Progenitor cell of endocrine pancreas (in vitro differentiated cells): ENCODE measurements around the gene TCAIM. TPM values are rescaled to one million over a fixed set of nuclear protein-coding genes. Genes with fewer than 3 reads are reported as not detected.
"Not testable (repeated sequence)": the region's sequence is repeated elsewhere in the genome, so short reads cannot be mapped to it uniquely, and the experiment has no call there.

ENCODE experiments used
- DNase-seq: peaks from one replicate; pipeline ENCODE4 v3.0.0; 2021; ENCODE audit warnings: low spot score; ENCODE audit not compliant: unreplicated experiment
- H3K27ac Mint-ChIP-seq: 2 replicates; pipeline ENCODE4 v1.8.0; 2021; ENCODE audit warnings: mild to moderate bottlenecking, moderate library complexity, mixed read lengths
- H3K27me3 Mint-ChIP-seq: 2 replicates; pipeline ENCODE4 v1.8.0; 2021; ENCODE audit warnings: mixed read lengths
- H3K36me3 Mint-ChIP-seq: 2 replicates; pipeline ENCODE4 v1.8.0; 2022; ENCODE audit warnings: mixed read lengths; ENCODE audit not compliant: insufficient read depth
- H3K4me1 Mint-ChIP-seq: 2 replicates; pipeline ENCODE4 v1.8.0; 2021; ENCODE audit warnings: low read depth, mixed read lengths
- H3K4me3 Mint-ChIP-seq: 2 replicates; pipeline ENCODE4 v1.8.0; 2021; ENCODE audit warnings: low read depth, mild to moderate bottlenecking, moderate library complexity, mixed read lengths
- H3K9me3 Mint-ChIP-seq: 2 replicates; pipeline ENCODE4 v1.8.0; 2021; ENCODE audit warnings: low read depth, mixed read lengths
- total RNA-seq: library from RNA; stranded (reverse); gene quantifications from 2 replicates; pipeline ENCODE4 v1.2.1, GENCODE V29; 2021
- TF ChIP-seq, protein P1 (sequence below): fragments of 200-600 bp; sonication (generic); IDR thresholded peaks from one replicate; pipeline ENCODE4 v1.5.0; 2021; ENCODE audit warnings: antibody characterized with exemption, mild to moderate bottlenecking; ENCODE audit not compliant: unreplicated experiment

The TCAIM gene
- total RNA-seq, 1 donor from 2014 or later = 34.1 TPM

DNA sequence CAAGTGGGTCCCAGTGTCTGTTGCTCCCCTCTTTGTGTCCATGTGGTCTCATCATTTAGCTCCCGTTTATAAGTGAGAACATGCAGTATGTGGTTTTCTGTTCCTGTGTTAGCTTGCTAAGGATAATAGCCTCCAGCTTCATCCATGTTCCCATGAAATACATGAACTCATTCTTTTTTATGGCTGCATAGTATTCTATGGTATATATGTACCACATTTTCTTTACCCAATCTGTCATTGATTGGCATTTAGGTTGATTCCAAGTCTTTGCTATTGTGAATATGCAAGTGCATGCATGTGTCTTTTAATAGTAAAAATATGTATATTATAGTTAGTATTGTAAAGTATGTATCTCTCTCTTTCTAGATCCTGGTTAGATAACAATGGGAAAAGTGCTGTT is 53.9 kb downstream of the TCAIM start:
- no peak for DNase-seq
- H3K27me3 Mint-ChIP-seq = no peaks in the 10 kb centered on the region
- H3K36me3 Mint-ChIP-seq = peaks cover 19% of the 10 kb centered on the region
- no peaks in the 10 kb centered on the region for H3K4me1 Mint-ChIP-seq
- H3K4me3 Mint-ChIP-seq = no peak overlapping the region
- no peak overlapping the region for H3K27ac Mint-ChIP-seq
- TF ChIP-seq, protein P1, sequence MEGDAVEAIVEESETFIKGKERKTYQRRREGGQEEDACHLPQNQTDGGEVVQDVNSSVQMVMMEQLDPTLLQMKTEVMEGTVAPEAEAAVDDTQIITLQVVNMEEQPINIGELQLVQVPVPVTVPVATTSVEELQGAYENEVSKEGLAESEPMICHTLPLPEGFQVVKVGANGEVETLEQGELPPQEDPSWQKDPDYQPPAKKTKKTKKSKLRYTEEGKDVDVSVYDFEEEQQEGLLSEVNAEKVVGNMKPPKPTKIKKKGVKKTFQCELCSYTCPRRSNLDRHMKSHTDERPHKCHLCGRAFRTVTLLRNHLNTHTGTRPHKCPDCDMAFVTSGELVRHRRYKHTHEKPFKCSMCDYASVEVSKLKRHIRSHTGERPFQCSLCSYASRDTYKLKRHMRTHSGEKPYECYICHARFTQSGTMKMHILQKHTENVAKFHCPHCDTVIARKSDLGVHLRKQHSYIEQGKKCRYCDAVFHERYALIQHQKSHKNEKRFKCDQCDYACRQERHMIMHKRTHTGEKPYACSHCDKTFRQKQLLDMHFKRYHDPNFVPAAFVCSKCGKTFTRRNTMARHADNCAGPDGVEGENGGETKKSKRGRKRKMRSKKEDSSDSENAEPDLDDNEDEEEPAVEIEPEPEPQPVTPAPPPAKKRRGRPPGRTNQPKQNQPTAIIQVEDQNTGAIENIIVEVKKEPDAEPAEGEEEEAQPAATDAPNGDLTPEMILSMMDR = no peak
- no peaks in the 10 kb centered on the region for H3K9me3 Mint-ChIP-seq

DNA sequence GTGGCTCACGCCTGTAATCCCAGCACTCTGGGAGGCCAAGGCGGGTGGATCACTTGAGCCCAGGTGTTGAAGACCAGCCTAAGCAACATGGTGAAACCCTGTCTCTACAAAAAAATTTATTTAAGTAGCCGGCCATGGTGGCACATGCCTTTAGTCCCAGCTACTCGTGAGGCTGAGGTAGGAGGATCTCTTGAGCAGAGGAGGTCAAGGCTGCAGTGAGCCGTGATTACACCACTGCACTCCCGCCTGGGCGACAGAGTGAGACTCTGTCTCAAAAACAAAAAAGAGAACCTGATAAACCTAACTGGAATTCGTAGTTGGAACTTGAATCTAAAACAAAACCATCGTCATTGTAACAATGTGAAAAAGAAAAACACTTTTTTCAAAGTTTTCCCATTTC is 57.1 kb downstream of the TCAIM start:
- TF ChIP-seq, protein P1 = no peak
- H3K4me3 Mint-ChIP-seq = no peak overlapping the region
- no peaks in the 10 kb centered on the region for H3K9me3 Mint-ChIP-seq
- H3K27me3 Mint-ChIP-seq = no peaks in the 10 kb centered on the region
- DNase-seq = no peak
- peaks cover 16% of the 10 kb centered on the region for H3K36me3 Mint-ChIP-seq
- peaks cover 13% of the 10 kb centered on the region for H3K4me1 Mint-ChIP-seq
- no peak overlapping the region for H3K27ac Mint-ChIP-seq

DNA sequence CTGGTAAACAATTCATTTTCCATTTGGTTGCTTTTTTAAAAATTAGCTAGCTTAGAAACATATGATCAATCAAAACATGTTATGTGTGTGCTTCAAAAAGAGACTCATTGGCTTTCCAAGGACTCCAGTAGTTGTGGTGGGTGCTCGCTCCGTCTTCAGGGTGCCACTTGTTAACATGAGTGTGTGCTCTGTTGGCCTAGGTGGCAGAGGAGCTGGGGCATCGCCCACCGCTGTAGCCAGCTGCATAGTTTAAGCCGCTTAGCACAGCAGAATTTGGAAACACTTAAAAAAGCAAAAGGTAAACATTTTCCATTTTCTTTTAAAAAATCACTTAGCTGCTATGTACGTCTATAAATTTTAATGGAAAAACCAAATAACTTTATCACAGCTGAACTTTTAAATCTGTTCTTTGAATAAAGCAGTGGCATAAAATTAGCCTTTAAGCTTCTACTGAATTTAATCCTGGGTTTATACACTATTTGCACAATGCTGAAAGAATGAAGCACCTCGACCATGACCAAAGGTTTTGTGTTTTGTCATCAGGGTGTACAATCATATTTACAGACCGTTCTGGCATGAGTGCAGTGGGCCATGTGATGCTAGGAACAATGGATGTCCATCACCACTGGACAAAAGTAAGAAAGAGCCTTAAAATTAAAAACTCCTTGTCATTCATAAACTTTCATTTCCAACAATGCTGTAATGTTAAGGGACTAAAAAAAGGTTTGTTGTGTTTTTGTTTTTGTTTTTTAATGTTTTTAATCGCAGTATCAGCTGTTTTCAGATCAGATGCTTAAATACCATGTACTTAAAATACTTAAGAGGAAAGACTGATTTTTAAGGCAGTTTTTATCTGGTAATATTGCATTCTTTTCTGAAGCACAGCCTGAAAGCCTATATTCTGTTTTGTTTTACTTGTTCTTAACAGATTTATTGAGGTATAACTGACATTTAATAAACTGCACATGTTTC is 57.9 kb downstream of the TCAIM start:
- no peak overlapping the region for H3K27ac Mint-ChIP-seq
- H3K4me3 Mint-ChIP-seq = no peak overlapping the region
- H3K36me3 Mint-ChIP-seq = peaks cover 19% of the 10 kb centered on the region

DNA sequence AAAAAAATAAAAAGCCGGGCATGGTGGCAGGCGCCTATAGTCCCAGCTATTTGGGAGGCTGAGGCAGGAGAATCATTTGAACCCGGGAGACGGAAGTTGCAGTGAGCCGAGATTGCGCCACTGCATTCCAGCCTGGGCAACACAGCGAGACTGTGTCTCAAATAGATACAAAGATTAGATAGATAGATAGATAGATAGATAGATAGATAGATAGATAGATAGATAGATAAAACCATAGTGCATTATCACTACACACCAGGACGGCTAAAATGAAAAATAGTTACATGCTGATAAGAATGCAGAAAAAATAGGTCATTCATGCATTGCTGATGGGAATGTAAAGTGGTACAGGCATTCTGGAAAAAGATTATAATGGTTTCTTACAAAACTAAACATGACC is 59.7 kb downstream of the TCAIM start:
- not testable (repeated sequence) for H3K27me3 Mint-ChIP-seq, DNase-seq, H3K9me3 Mint-ChIP-seq, H3K4me3 Mint-ChIP-seq, H3K27ac Mint-ChIP-seq
- Mint-ChIP-seq H3K4me1 (peaks cover 20% of the 10 kb centered on the region), H3K36me3 (peaks cover 21% of the 10 kb centered on the region)

More for the DNA sequence above, 57.9 kb downstream of the TCAIM start:
- peaks cover 20% of the 10 kb centered on the region for H3K4me1 Mint-ChIP-seq
- H3K27me3 Mint-ChIP-seq = no peaks in the 10 kb centered on the region
- H3K9me3 Mint-ChIP-seq = no peaks in the 10 kb centered on the region
- DNase-seq = no peak
- TF ChIP-seq, protein P1 = no peak

DNA sequence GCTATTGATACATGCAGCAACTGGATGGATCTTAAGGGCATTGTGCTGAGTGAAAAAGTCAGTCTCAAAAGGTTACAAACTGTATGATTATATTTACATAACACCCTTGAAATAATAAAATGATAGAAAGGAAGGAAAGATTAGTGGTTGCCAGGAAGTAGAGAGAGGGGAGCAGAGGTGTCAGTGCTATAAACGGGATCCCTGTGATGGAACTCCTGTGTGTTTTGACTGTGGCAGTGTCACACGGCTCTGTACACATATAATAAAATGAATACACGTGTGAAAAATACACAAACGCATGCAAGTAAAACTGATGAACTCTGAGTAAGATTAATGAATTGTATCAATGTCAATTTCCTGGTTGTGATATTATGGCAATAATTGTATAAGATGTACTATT is 60.3 kb downstream of the TCAIM start:
- Mint-ChIP-seq H3K27ac (no peak overlapping the region), H3K9me3 (no peaks in the 10 kb centered on the region), H3K4me1 (peaks cover 20% of the 10 kb centered on the region), H3K4me3 (no peak overlapping the region), H3K27me3 (no peaks in the 10 kb centered on the region), H3K36me3 (peaks cover 27% of the 10 kb centered on the region)
- DNase-seq = no peak
- TF ChIP-seq, protein P1 = no peak

DNA sequence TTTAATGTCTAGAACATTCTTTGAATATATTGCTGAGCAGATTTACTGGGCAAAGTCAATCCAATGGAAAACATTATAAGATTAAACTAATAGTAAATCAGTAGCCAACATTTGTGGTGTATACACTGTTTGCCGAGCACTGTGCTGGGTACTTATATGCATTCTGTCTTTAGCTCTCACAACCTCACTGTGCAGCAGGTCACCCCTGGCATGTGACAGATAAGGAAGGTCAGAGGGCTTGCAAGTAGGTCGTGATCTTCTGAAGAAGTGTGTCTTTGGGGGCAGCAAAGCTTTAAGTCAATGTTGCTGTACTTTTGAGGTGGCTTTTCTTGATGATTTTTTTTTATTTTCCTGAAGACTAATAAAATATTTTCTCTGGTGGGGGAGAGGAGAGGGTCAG is 62.2 kb downstream of the TCAIM start:
- Mint-ChIP-seq H3K27ac (peak overlapping the region; percentile 68), H3K4me1 (peaks cover 20% of the 10 kb centered on the region), H3K27me3 (no peaks in the 10 kb centered on the region), H3K36me3 (peaks cover 33% of the 10 kb centered on the region), H3K9me3 (no peaks in the 10 kb centered on the region), H3K4me3 (no peak overlapping the region)
- DNase-seq = no peak
- TF ChIP-seq, protein P1 = no peak
